Measurements from ENCODE around the gene CBLB. TPM values are rescaled to one million over a fixed set of nuclear protein-coding genes. Genes with fewer than 3 reads are reported as not detected.

CBLB gene
- total and polyA plus RNA-seq, 4 donors, result 3.1 to 22.8 (median 9.8) TPM

DNA sequence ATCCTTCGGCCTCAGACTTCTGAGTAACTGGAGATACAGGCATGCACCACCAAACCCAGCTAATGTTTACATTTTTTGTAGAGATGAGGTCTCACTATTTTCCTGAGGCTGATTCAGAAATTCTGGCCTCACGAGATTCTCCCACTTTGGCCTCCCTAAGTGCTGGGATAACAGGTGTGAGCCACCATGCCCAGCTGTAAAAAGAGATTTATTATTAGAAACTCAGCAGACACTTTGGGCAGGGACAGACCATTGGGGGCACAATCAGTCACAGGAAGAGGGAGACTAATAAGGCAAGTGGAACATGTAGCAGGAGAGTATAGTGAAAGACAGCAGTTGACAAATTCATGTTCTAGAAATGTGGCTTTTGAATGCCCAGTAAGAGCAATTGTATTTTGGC lies 249.2 kb downstream of the CBLB start:
- WGBS, result 96% methylated on average over 2 of the region's 2 CpGs
- TF ChIP-seq HNF4G (IDR thresholded peaks at IDR 0.05) (no peak), MAX (IDR thresholded peaks at IDR 0.05) (no peak), RXRA (IDR thresholded peaks at IDR 0.05) (no peak), CTCF (IDR thresholded peaks at IDR 0.05; ENCODE audit: low read depth, low read length, missing input control) (no peak), REST (IDR thresholded peaks at IDR 0.05) (no peak), EGR1 (IDR thresholded peaks at IDR 0.05; ENCODE audit: low read depth in 2 of 2) (no peak), JUND (IDR thresholded peaks at IDR 0.05) (no peak), GABPA (IDR thresholded peaks at IDR 0.05 in 1 of 2, conservative IDR thresholded peaks at IDR 0.05 in 1 of 2) (no peak), NR2F2 (IDR thresholded peaks at IDR 0.05) (no peak), SP1 (IDR thresholded peaks at IDR 0.05) (no peak)
- TF ChIP-seq, protein P1, sequence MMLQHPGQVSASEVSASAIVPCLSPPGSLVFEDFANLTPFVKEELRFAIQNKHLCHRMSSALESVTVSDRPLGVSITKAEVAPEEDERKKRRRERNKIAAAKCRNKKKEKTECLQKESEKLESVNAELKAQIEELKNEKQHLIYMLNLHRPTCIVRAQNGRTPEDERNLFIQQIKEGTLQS (IDR thresholded peaks at IDR 0.05), result no peak
- TF ChIP-seq, protein P2, sequence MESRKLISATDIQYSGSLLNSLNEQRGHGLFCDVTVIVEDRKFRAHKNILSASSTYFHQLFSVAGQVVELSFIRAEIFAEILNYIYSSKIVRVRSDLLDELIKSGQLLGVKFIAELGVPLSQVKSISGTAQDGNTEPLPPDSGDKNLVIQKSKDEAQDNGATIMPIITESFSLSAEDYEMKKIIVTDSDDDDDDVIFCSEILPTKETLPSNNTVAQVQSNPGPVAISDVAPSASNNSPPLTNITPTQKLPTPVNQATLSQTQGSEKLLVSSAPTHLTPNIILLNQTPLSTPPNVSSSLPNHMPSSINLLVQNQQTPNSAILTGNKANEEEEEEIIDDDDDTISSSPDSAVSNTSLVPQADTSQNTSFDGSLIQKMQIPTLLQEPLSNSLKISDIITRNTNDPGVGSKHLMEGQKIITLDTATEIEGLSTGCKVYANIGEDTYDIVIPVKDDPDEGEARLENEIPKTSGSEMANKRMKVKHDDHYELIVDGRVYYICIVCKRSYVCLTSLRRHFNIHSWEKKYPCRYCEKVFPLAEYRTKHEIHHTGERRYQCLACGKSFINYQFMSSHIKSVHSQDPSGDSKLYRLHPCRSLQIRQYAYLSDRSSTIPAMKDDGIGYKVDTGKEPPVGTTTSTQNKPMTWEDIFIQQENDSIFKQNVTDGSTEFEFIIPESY (IDR thresholded peaks at IDR 0.05), result no peak
- no peak overlapping the region for H3K9ac ChIP-seq (ENCODE audit: low read depth in 1 of 2, low read length in 2 of 2)
- no peak overlapping the region for H3K27ac ChIP-seq (ENCODE audit: low read depth in 1 of 2, low read length in 2 of 2)
- H3K9me3 ChIP-seq (ENCODE audit: control insufficient read depth in 4 of 4, low read length in 3 of 4), result no peaks in the 10 kb centered on the region
- no peaks in the 10 kb centered on the region for H3K4me1 ChIP-seq (ENCODE audit: control insufficient read depth in 4 of 4, insufficient read depth in 4 of 4, low read length in 3 of 4)
- DNase-seq (ENCODE audit: low spot score), result no peak
- no peaks in the 10 kb centered on the region for H3K27me3 ChIP-seq (ENCODE audit: control insufficient read depth in 4 of 4, insufficient read depth in 4 of 4, low read length in 3 of 4)
- H3K4me3 ChIP-seq (ENCODE audit: low read depth in 1 of 3, low read length in 3 of 3), result no peak overlapping the region
- H3K36me3 ChIP-seq (ENCODE audit: control insufficient read depth in 4 of 4, insufficient read depth in 3 of 4, low read depth in 1 of 4, low read length in 3 of 4), result no peaks in the 10 kb centered on the region

DNA sequence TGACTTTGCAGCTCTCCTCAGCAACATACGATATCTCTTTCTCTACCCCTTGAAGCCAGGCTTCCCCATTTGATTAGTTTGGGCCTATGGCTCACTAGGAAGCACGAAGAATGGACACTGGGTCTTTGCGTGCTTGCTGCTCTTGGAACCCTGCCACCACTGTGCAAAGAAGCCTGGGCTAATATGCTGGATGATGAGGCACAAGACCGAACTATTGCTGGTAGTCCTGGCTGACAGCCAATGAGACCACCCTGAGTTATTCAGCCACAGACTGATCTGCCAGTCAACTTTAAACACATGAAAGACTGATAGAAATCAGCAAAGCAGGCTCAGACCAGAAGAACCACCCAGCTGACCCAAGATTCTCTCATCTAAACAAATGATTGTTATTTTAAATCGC lies 250.3 kb downstream of the CBLB start:
- 91% methylated on average over 5 of the region's 5 CpGs for WGBS
- no peaks in the 10 kb centered on the region for H3K36me3 ChIP-seq (ENCODE audit: control insufficient read depth in 4 of 4, insufficient read depth in 3 of 4, low read depth in 1 of 4, low read length in 3 of 4)
- H3K9ac ChIP-seq (ENCODE audit: low read depth in 1 of 2, low read length in 2 of 2), result no peak overlapping the region
- no peak for DNase-seq (ENCODE audit: low spot score)
- no peaks in the 10 kb centered on the region for H3K9me3 ChIP-seq (ENCODE audit: control insufficient read depth in 4 of 4, low read length in 3 of 4)
- H3K4me3 ChIP-seq (ENCODE audit: low read depth in 1 of 3, low read length in 3 of 3), result no peak overlapping the region
- no peaks in the 10 kb centered on the region for H3K27me3 ChIP-seq (ENCODE audit: control insufficient read depth in 4 of 4, insufficient read depth in 4 of 4, low read length in 3 of 4)
- no peak overlapping the region for H3K27ac ChIP-seq (ENCODE audit: low read depth in 1 of 2, low read length in 2 of 2)
- TF ChIP-seq RAD21 (IDR thresholded peaks at IDR 0.05) (no peak), HNF4G (IDR thresholded peaks at IDR 0.05) (no peak), RXRA (IDR thresholded peaks at IDR 0.05) (no peak), SP1 (IDR thresholded peaks at IDR 0.05) (no peak), EGR1 (IDR thresholded peaks at IDR 0.05; ENCODE audit: low read depth in 2 of 2) (no peak)
- H3K4me1 ChIP-seq (ENCODE audit: control insufficient read depth in 4 of 4, insufficient read depth in 4 of 4, low read length in 3 of 4), result no peaks in the 10 kb centered on the region
